DND-41 (cell line): ENCODE results near the gene UTS2.

Experiments
- ATAC-seq: fragments of 200-7000 bp; cut with Tn5 transposase; 3 replicates; pipeline ENCODE4 v1.9.1; 2021; ENCODE audit warnings: low read depth; ENCODE audit not compliant: insufficient read depth
- DNase-seq: peaks from one replicate; pipeline ENCODE4 v3.0.0-alpha.2; 2020
- H2AFZ ChIP-seq: 2 replicates; pipeline ENCODE4 v1.6.0; 2012; ENCODE audit warnings: low read depth, low read length
- H3K27ac ChIP-seq: 2 replicates; pipeline ENCODE4 v1.5.1; 2012; ENCODE audit warnings: low read length, inconsistent platforms
- H3K27me3 ChIP-seq: fragments of 200-600 bp; sonication (generic); 2 replicates; pipeline ENCODE4 v1.6.0; 2012; ENCODE audit warnings: low read length, mild to moderate bottlenecking, inconsistent platforms; ENCODE audit not compliant: insufficient read depth, poor library complexity
- H3K36me3 ChIP-seq: 2 replicates; pipeline ENCODE4 v1.5.1; 2012; ENCODE audit warnings: low read length, inconsistent platforms; ENCODE audit not compliant: insufficient read depth
- H3K4me1 ChIP-seq: 2 replicates; pipeline ENCODE4 v1.5.1; 2012; ENCODE audit warnings: mild to moderate bottlenecking, low read length; ENCODE audit not compliant: insufficient read depth
- H3K4me2 ChIP-seq: 2 replicates; pipeline ENCODE4 v1.6.0; 2012; ENCODE audit warnings: mild to moderate bottlenecking, moderate library complexity, low read length, inconsistent platforms; ENCODE audit not compliant: insufficient read depth
- H3K4me3 ChIP-seq, 2 experiments: fragments of 200-600 bp in 1 of 2; shearing (Covaris generic) in 1 of 2; 2 replicates each; pipeline ENCODE4 v1.5.1; 2012 to 2016; ENCODE audit warnings: inconsistent platforms in 2 of 2, low read length in 2 of 2, mild to moderate bottlenecking in 2 of 2, low read depth in 1 of 2, moderate library complexity in 1 of 2
- H3K79me2 ChIP-seq: 2 replicates; pipeline ENCODE4 v1.6.0; 2012; ENCODE audit warnings: low read length, inconsistent platforms; ENCODE audit not compliant: insufficient read depth
- H3K9ac ChIP-seq: 2 replicates; pipeline ENCODE4 v1.6.0; 2012; ENCODE audit warnings: low read depth, mild to moderate bottlenecking, inconsistent platforms, low read length, moderate library complexity
- H3K9me3 ChIP-seq: 2 replicates; pipeline ENCODE4 v1.5.1; 2012; ENCODE audit warnings: low read length, moderate library complexity, mild to moderate bottlenecking, inconsistent platforms; ENCODE audit not compliant: insufficient read depth, severe bottlenecking
- H4K20me1 ChIP-seq: 2 replicates; pipeline ENCODE4 v1.6.0; 2012; ENCODE audit warnings: low read length; ENCODE audit not compliant: insufficient read depth
- CTCF ChIP-seq: IDR thresholded peaks from 2 replicates; pipeline ENCODE4 v1.5.1; 2012; ENCODE audit warnings: borderline replicate concordance, low read length, moderate library complexity, mild to moderate bottlenecking; ENCODE audit not compliant: poor library complexity, severe bottlenecking; ENCODE audit errors: extremely low read depth
- EZH2 ChIP-seq: IDR thresholded peaks from 3 replicates; pipeline ENCODE4 v1.6.1; 2012; ENCODE audit warnings: borderline replicate concordance, low read depth, mild to moderate bottlenecking, moderate library complexity, low read length, inconsistent platforms; ENCODE audit not compliant: severe bottlenecking

The UTS2 gene

GRCh38 chr1:7845761-7846160 lies 7.1 kb downstream of the UTS2 start:
- Histone ChIP-seq H3K36me3 (no peaks in the 10 kb centered on the region), H4K20me1 (no peaks in the 10 kb centered on the region), H3K4me3 (no peak overlapping the region), H3K27me3 (no peaks in the 10 kb centered on the region), H3K27ac (no peak overlapping the region), H2AFZ (no peak overlapping the region), H3K4me2 (no peak overlapping the region), H3K9ac (no peak overlapping the region), H3K9me3 (no peaks in the 10 kb centered on the region), H3K4me1 (no peaks in the 10 kb centered on the region), H3K79me2 (no peaks in the 10 kb centered on the region)
- TF ChIP-seq CTCF, result no peak
- no peak for TF ChIP-seq EZH2
- DNase-seq (no peak), ATAC-seq (no peak)

GRCh38 chr1:7842517-7842916 lies 10.3 kb downstream of the UTS2 start:
- Histone ChIP-seq H4K20me1 (no peaks in the 10 kb centered on the region), H3K9me3 (peaks cover 12% of the 10 kb centered on the region), H3K9ac (no peak overlapping the region), H2AFZ (no peak overlapping the region), H3K79me2 (no peaks in the 10 kb centered on the region), H3K4me3 (no peak overlapping the region), H3K27ac (no peak overlapping the region), H3K4me1 (no peaks in the 10 kb centered on the region), H3K4me2 (no peak overlapping the region), H3K27me3 (no peaks in the 10 kb centered on the region), H3K36me3 (no peaks in the 10 kb centered on the region)
- TF ChIP-seq CTCF, result no peak
- TF ChIP-seq EZH2, result no peak
- ATAC-seq (no peak), DNase-seq (no peak)

GRCh38 chr1:7839526-7839925 lies 13.3 kb downstream of the UTS2 start:
- Histone ChIP-seq H4K20me1 (no peaks in the 10 kb centered on the region), H3K4me3 (no peak overlapping the region), H3K4me2 (no peak overlapping the region), H3K4me1 (no peaks in the 10 kb centered on the region), H3K9me3 (peaks cover 12% of the 10 kb centered on the region), H3K9ac (no peak overlapping the region), H2AFZ (no peak overlapping the region), H3K27ac (no peak overlapping the region), H3K79me2 (no peaks in the 10 kb centered on the region), H3K27me3 (no peaks in the 10 kb centered on the region), H3K36me3 (no peaks in the 10 kb centered on the region)
- TF ChIP-seq CTCF (no peak), EZH2 (no peak)
- no peak for ATAC-seq
- DNase-seq, result no peak

GRCh38 chr1:7838714-7839113 lies 14.2 kb downstream of the UTS2 start:
- Histone ChIP-seq H3K4me3 (no peak overlapping the region), H2AFZ (no peak overlapping the region), H3K79me2 (no peaks in the 10 kb centered on the region), H3K36me3 (no peaks in the 10 kb centered on the region), H3K27ac (no peak overlapping the region), H3K27me3 (no peaks in the 10 kb centered on the region), H3K9me3 (peaks cover 12% of the 10 kb centered on the region), H3K4me2 (no peak overlapping the region), H3K4me1 (no peaks in the 10 kb centered on the region), H4K20me1 (no peaks in the 10 kb centered on the region), H3K9ac (no peak overlapping the region)
- no peak for TF ChIP-seq CTCF
- no peak for TF ChIP-seq EZH2
- DNase-seq (no peak), ATAC-seq (no peak)
